GM18868 (cell line): Measurements from ENCODE around the gene KPNA1.
A peak's percentile ranks its signal among the peaks of the same experiment; 100 is the strongest.

Experiments
- ATAC-seq: cut with Tn5 transposase; IDR thresholded peaks from one replicate; pipeline ENCODE4 v1.9.1; 2021; ENCODE audit warnings: mild to moderate bottlenecking, moderate library complexity; ENCODE audit not compliant: unreplicated experiment

KPNA1 gene

GRCh38 chr3:122514123-122515019 lies at the start of gene KPNA1:
KPNA1 (minus strand) TSS chr3:122514939; CDS start chr3:122496565, 18,374 bp downstream.
- peak; percentile 87 for ATAC-seq

GRCh38 chr3:122564155-122564912 lies 49.6 kb upstream of the KPNA1 start, which contains the start of the genes DTX3L and PARP9:
DTX3L (plus strand) TSS chr3:122564338; CDS start chr3:122564427, 89 bp downstream.
PARP9 (minus strand) TSS chr3:122564300; CDS start chr3:122559620, 4,680 bp downstream.
- peak; percentile 60 for ATAC-seq

- peak; percentile 8 for ATAC-seq
Measured at GRCh38 chr3:122563717-122564025, 48.9 kb upstream of the KPNA1 start.

GRCh38 chr3:122562923-122563716 lies 48.4 kb upstream of the KPNA1 start:
- no peak for ATAC-seq

GRCh38 chr3:122560680-122561079 lies 45.9 kb upstream of the KPNA1 start:
- ATAC-seq: no peak

GRCh38 chr3:122559906-122560305 lies 45.2 kb upstream of the KPNA1 start:
- no peak for ATAC-seq

GRCh38 chr3:122558605-122559004 lies 43.9 kb upstream of the KPNA1 start:
- no peak for ATAC-seq

- no peak for ATAC-seq
Measured at GRCh38 chr3:122557356-122557755, 42.6 kb upstream of the KPNA1 start.

- ATAC-seq: no peak
Measured at GRCh38 chr3:122555275-122556071, 40.7 kb upstream of the KPNA1 start.

GRCh38 chr3:122553171-122553570 lies 38.4 kb upstream of the KPNA1 start:
- no peak for ATAC-seq

- ATAC-seq: no peak
Measured at GRCh38 chr3:122548619-122549018, 33.9 kb upstream of the KPNA1 start.

GRCh38 chr3:122548076-122548475 lies 33.3 kb upstream of the KPNA1 start:
- ATAC-seq: no peak

GRCh38 chr3:122546151-122546550 lies 31.4 kb upstream of the KPNA1 start:
- no peak for ATAC-seq

- ATAC-seq: no peak
Measured at GRCh38 chr3:122538956-122539490, 24.3 kb upstream of the KPNA1 start.

- no peak for ATAC-seq
Measured at GRCh38 chr3:122536632-122537001, 21.9 kb upstream of the KPNA1 start.

GRCh38 chr3:122535964-122536631 lies 21.4 kb upstream of the KPNA1 start:
- no peak for ATAC-seq

GRCh38 chr3:122533931-122534334 lies 19.2 kb upstream of the KPNA1 start:
- peak; percentile 100 for ATAC-seq

GRCh38 chr3:122533480-122533879 lies 18.7 kb upstream of the KPNA1 start:
- ATAC-seq: peak; percentile 12

GRCh38 chr3:122530164-122530563 lies 15.4 kb upstream of the KPNA1 start:
- no peak for ATAC-seq
